K562 (cell line): ENCODE measurements around the gene HNF1B. TPM values are rescaled to one million over a fixed set of nuclear protein-coding genes. Genes with fewer than 3 reads are reported as not detected.

ENCODE experiments used
- ATAC-seq: fragments of 200-7000 bp; cut with Tn5 transposase; 3 replicates; pipeline ENCODE4 v1.9.1; 2020; ENCODE audit warnings: moderate library complexity
- BruUV-seq: library from RNA; stranded (reverse); fragments of 400-500 nt; replicated peaks from 2 replicates; lab custom pipeline; 2021; lab: Mats Ljungman, UMichigan
- CTCF ChIA-PET: fragments of 300-600 bp; formaldehyde crosslinking; extraction: SDS; loops from one replicate; lab custom pipeline; 2021; ENCODE audit warnings: low intra/inter-chr PET ratio; lab: Yijun Ruan, JAX
- POLR2A ChIA-PET: fragments of 300-600, 350-650 bp; sonication (Branson Sonifier 250); formaldehyde crosslinking; extraction: SDS; loops from one replicate; lab custom pipeline; 2021; ENCODE audit warnings: antibody characterized with exemption, inconsistent platforms; lab: Yijun Ruan, JAX
- DNase-seq, 4 experiments: peaks; one replicate each; pipeline versions ENCODE4 v3.0.0 to v3.0.0-alpha.2; 2011 to 2018; ENCODE audit warnings: low spot score in 3 of 4, mixed read lengths in 3 of 4; ENCODE audit errors: extremely low read depth in 1 of 4
- FAIRE-seq: peaks from 2 replicates; lab custom pipeline; 2011; peaks lifted over from hg19 to GRCh38; lab: Jason Lieb, UNC
- H2AFZ ChIP-seq: 2 replicates; pipeline ENCODE4 v1.6.0; 2011; ENCODE audit warnings: low read depth, low read length, control low read depth, inconsistent platforms
- H3K27ac ChIP-seq: fragments of 200-600 bp; 3 replicates; pipeline ENCODE4 v1.8.0; 2011; ENCODE audit warnings: low read depth, mild to moderate bottlenecking, control low read depth, inconsistent platforms, low read length, moderate library complexity, mixed read lengths; ENCODE audit errors: extremely low read depth
- H3K27me3 ChIP-seq, 2 experiments: fragments of 300-600 bp in 1 of 2; 2 replicates in 1 of 2; 3 replicates in 1 of 2; pipeline versions ENCODE4 v1.6.0 to v1.8.0; 2011; ENCODE audit warnings: inconsistent platforms in 2 of 2, low read length in 2 of 2, mild to moderate bottlenecking in 1 of 2, mixed read lengths in 1 of 2, moderate library complexity in 1 of 2; ENCODE audit not compliant: control insufficient read depth in 2 of 2, insufficient read depth in 2 of 2
- H3K36me3 ChIP-seq: fragments of 300-600 bp; 3 replicates; pipeline ENCODE4 v1.8.0; 2011; ENCODE audit warnings: mild to moderate bottlenecking, low read length, inconsistent platforms; ENCODE audit not compliant: control insufficient read depth, insufficient read depth
- H3K4me1 ChIP-seq, 2 experiments: fragments of 200-600 bp in 1 of 2; replicated peaks in 1 of 2; 2 replicates in 1 of 2; 3 replicates in 1 of 2; pipeline versions ENCODE4 v1.5.1 to v1.8.0; 2011; ENCODE audit warnings: inconsistent platforms in 2 of 2, low read length in 2 of 2, mild to moderate bottlenecking in 1 of 2, mixed read lengths in 1 of 2, moderate library complexity in 1 of 2; ENCODE audit not compliant: control insufficient read depth in 2 of 2, insufficient read depth in 2 of 2
- H3K4me2 ChIP-seq: 2 replicates; pipeline ENCODE4 v1.6.1; 2011; ENCODE audit warnings: low read length, control low read depth, inconsistent platforms, mixed read lengths; ENCODE audit not compliant: insufficient read depth
- H3K4me3 ChIP-seq: fragments of 200-600 bp; sonication (generic), shearing (Covaris generic); 2 replicates; pipeline ENCODE4 v1.5.1; 2016; ENCODE audit warnings: control low read depth, inconsistent platforms
- H3K79me2 ChIP-seq: fragments of 200-600 bp; 3 replicates; pipeline ENCODE4 v1.8.0; 2011; ENCODE audit warnings: low read length, inconsistent platforms; ENCODE audit not compliant: control insufficient read depth, insufficient read depth
- H3K9ac ChIP-seq, 2 experiments: 2 replicates each; pipeline versions ENCODE4 v1.6.0 to v1.6.1; 2011; ENCODE audit warnings: low read depth in 2 of 2, low read length in 2 of 2, control low read depth in 1 of 2, inconsistent platforms in 1 of 2, mild to moderate bottlenecking in 1 of 2, mixed read lengths in 1 of 2; ENCODE audit not compliant: insufficient read depth in 1 of 2
- H3K9me1 ChIP-seq: one replicate; pipeline ENCODE4 v1.6.0; 2011; ENCODE audit warnings: inconsistent platforms, mild to moderate bottlenecking, low read length, moderate library complexity; ENCODE audit not compliant: control insufficient read depth, insufficient read depth
- H3K9me3 ChIP-seq: replicated peaks from 2 replicates; pipeline ENCODE4 v1.5.1; 2011; ENCODE audit warnings: low read depth, low read length, inconsistent platforms; ENCODE audit not compliant: control insufficient read depth, insufficient read depth
- H4K20me1 ChIP-seq: replicated peaks from 2 replicates; pipeline ENCODE4 v1.6.1; 2011; ENCODE audit warnings: low read length, inconsistent platforms, mixed read lengths; ENCODE audit not compliant: control insufficient read depth, insufficient read depth
- ELK1 ChIP-seq: sonication (generic); formaldehyde crosslinking; IDR thresholded peaks from 2 replicates; pipeline ENCODE4 v1.8.1; 2022; ENCODE audit warnings: missing genetic modification reagents
- FOXA3 ChIP-seq, 2 experiments: fragments of 450-650 bp in 1 of 2; sonication (generic) in 1 of 2; formaldehyde crosslinking; IDR thresholded peaks in 1 of 2; conservative IDR thresholded peaks in 1 of 2; 2 replicates each; pipeline versions ENCODE4 v1.4.0 to v1.8.0; 2020 to 2022; ENCODE audit warnings: mild to moderate bottlenecking in 2 of 2, missing genetic modification reagents in 1 of 2
- MCM5 ChIP-seq: fragments of 450-650 bp; IDR thresholded peaks from 2 replicates; pipeline ENCODE4 v1.6.1; 2016; ENCODE audit warnings: low read depth
- NEUROD1 ChIP-seq: fragments of 150-350 bp; IDR thresholded peaks from 2 replicates; pipeline ENCODE4 v1.6.1; 2014; ENCODE audit warnings: borderline replicate concordance, low read length, low read depth; ENCODE audit not compliant: partially characterized antibody
- U2AF2 ChIP-seq: fragments of 200-400 bp; formaldehyde crosslinking; optimal IDR thresholded peaks from 2 replicates; pipeline ENCODE3; 2017; ENCODE audit warnings: low read depth, mild to moderate bottlenecking, low read length
- ZSCAN29 ChIP-seq: fragments of 450-650 bp; IDR thresholded peaks from 2 replicates; pipeline ENCODE4 v1.6.1; 2017
- WGBS: fragments of 100-300 bp; shearing (Covaris generic); methylation state at CpG from one replicate; pipeline ENCODE4 v1.1.6; 2016; ENCODE audit warnings: low coverage, mixed read lengths; ENCODE audit not compliant: insufficient coverage; ENCODE audit errors: missing lambda C conversion rate; 5-methylcytosine and 5-hydroxymethylcytosine counted together
- in situ Hi-C: fragments of 300-500 bp; cut with MboI; formaldehyde crosslinking; loops from 4 replicates; pipeline ENCODE4 v1.15.0; 2018; ENCODE audit warnings: inconsistent platforms, mixed read lengths
- intact Hi-C: fragments of 100-400 bp; cut with micrococcal nuclease; formaldehyde crosslinking; loops from 2 replicates; pipeline ENCODE4 v1.14.2; 2022
- polyA plus RNA-seq, 8 experiments: library from polyadenylated mRNA; depleted of rRNA in 4 of 8; stranded (reverse) in 5 of 8; unstranded in 3 of 8; fragments of >200 nt; fragmentation: Nextera tagmentation in 2 of 8; fragmentation: Illumina TruSeq in 1 of 8; extraction: Ambion mirVana in 2 of 8; extraction: Trizol in 1 of 8; gene quantifications; 2 replicates each; pipeline versions ENCODE4 v1.2.1 to v1.2.3, GENCODE V29; 2011 to 2014; ENCODE audit warnings: inconsistent platforms in 1 of 8, missing spikeins in 1 of 8
- total RNA-seq, 7 experiments: library from RNA; depleted of rRNA in 6 of 7; stranded (reverse); fragments of >200 nt in 6 of 7; fragmentation: Illumina TruSeq in 2 of 7; extraction: Trizol in 2 of 7; gene quantifications; 2 replicates each; pipeline versions ENCODE4 v1.2.1 to v1.2.3, GENCODE V29; 2011 to 2021; ENCODE audit warnings: low replicate concordance in 1 of 7
- TF ChIP-seq, protein P1 (sequence below): sonication (generic); formaldehyde crosslinking; IDR thresholded peaks from 2 replicates; pipeline ENCODE4 v1.8.1; 2023; ENCODE audit warnings: mild to moderate bottlenecking, missing genetic modification reagents, moderate library complexity
- TF ChIP-seq, protein P2 (sequence below), 2 experiments: fragments of 450-650 bp; formaldehyde crosslinking in 1 of 2; IDR thresholded peaks; 2 replicates each; pipeline versions ENCODE4 v1.4.0 to v1.6.1; 2014 to 2020; ENCODE audit warnings: mild to moderate bottlenecking in 2 of 2, borderline replicate concordance in 1 of 2, low read depth in 1 of 2

The HNF1B gene
- total and polyA plus RNA-seq, 9 of the 15 experiments (the other 6 are each of a cell fraction or from before 2014, with no cell fraction given), result not detected

- CTCF ChIA-PET, result no interaction called here
- no peaks in the 10 kb centered on the region for H4K20me1 ChIP-seq
- no TSS peak for BruUV-seq
- TF ChIP-seq ELK1 (CRISPR knock-in tag), result no peak
- no peak for TF ChIP-seq NEUROD1
- no peak for TF ChIP-seq U2AF2
- no peak for TF ChIP-seq ZSCAN29
- TF ChIP-seq, protein P1, sequence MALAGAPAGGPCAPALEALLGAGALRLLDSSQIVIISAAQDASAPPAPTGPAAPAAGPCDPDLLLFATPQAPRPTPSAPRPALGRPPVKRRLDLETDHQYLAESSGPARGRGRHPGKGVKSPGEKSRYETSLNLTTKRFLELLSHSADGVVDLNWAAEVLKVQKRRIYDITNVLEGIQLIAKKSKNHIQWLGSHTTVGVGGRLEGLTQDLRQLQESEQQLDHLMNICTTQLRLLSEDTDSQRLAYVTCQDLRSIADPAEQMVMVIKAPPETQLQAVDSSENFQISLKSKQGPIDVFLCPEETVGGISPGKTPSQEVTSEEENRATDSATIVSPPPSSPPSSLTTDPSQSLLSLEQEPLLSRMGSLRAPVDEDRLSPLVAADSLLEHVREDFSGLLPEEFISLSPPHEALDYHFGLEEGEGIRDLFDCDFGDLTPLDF (CRISPR knock-in tag), result no peak
- TF ChIP-seq FOXA3 (CRISPR knock-in tag; conservative IDR thresholded peaks at IDR 0.05 in 1 of 2, IDR thresholded peaks at IDR 0.05 in 1 of 2), result no peak
- no peak for TF ChIP-seq MCM5
- TF ChIP-seq, protein P2, sequence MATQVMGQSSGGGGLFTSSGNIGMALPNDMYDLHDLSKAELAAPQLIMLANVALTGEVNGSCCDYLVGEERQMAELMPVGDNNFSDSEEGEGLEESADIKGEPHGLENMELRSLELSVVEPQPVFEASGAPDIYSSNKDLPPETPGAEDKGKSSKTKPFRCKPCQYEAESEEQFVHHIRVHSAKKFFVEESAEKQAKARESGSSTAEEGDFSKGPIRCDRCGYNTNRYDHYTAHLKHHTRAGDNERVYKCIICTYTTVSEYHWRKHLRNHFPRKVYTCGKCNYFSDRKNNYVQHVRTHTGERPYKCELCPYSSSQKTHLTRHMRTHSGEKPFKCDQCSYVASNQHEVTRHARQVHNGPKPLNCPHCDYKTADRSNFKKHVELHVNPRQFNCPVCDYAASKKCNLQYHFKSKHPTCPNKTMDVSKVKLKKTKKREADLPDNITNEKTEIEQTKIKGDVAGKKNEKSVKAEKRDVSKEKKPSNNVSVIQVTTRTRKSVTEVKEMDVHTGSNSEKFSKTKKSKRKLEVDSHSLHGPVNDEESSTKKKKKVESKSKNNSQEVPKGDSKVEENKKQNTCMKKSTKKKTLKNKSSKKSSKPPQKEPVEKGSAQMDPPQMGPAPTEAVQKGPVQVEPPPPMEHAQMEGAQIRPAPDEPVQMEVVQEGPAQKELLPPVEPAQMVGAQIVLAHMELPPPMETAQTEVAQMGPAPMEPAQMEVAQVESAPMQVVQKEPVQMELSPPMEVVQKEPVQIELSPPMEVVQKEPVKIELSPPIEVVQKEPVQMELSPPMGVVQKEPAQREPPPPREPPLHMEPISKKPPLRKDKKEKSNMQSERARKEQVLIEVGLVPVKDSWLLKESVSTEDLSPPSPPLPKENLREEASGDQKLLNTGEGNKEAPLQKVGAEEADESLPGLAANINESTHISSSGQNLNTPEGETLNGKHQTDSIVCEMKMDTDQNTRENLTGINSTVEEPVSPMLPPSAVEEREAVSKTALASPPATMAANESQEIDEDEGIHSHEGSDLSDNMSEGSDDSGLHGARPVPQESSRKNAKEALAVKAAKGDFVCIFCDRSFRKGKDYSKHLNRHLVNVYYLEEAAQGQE (IDR thresholded peaks at IDR 0.05; ENCODE audit: borderline replicate concordance), result no peak
- TF ChIP-seq, protein P2 (CRISPR knock-in tag; IDR thresholded peaks at IDR 0.05; ENCODE audit: low read depth), result no peak
- TF ChIP-seq, all 486 proteins: peak for 0
- Histone ChIP-seq H3K79me2 (no peaks in the 10 kb centered on the region), H3K9me3 (no peaks in the 10 kb centered on the region), H3K9ac (no peak overlapping the region), H3K36me3 (no peaks in the 10 kb centered on the region), H3K27ac (no peak overlapping the region), H3K27me3 (peaks cover 18 to 38% of the 10 kb centered on the region in 2 experiments), H3K4me1 (no peaks in the 10 kb centered on the region), H3K9me1 (no peaks in the 10 kb centered on the region), H2AFZ (no peak overlapping the region), H3K4me2 (no peak overlapping the region), H3K4me3 (no peak overlapping the region)
- 0% methylated on average over 1 of the region's 1 CpG for WGBS
- FAIRE-seq, result no peak
- DNase-seq, result no peak
- POLR2A ChIA-PET, result interaction anchor here (1.0 kb wide), 1 partner anchor 92 kb away, joined by 3 read pairs; no protein-coding TSS in a partner anchor
- ATAC-seq, result no peak
- in situ Hi-C loops, result no loop called here
- intact Hi-C loops, result no loop called here
Observed at GRCh38 chr17:37674511-37674910, 70.3 kb downstream of the HNF1B start.
